Dedifferentiated amniotic fluid mesenchymal stem cell (primary cell): ENCODE data around the gene OXA1L.
"Not testable (repeated sequence)": the region's sequence is repeated elsewhere in the genome, so short reads cannot be mapped to it uniquely, and the experiment has no call there.

Experiments used
- DNase-seq: peaks from one replicate; pipeline ENCODE4 v3.0.0-alpha.2; 2016; ENCODE audit errors: extremely low spot score

OXA1L gene

DNA sequence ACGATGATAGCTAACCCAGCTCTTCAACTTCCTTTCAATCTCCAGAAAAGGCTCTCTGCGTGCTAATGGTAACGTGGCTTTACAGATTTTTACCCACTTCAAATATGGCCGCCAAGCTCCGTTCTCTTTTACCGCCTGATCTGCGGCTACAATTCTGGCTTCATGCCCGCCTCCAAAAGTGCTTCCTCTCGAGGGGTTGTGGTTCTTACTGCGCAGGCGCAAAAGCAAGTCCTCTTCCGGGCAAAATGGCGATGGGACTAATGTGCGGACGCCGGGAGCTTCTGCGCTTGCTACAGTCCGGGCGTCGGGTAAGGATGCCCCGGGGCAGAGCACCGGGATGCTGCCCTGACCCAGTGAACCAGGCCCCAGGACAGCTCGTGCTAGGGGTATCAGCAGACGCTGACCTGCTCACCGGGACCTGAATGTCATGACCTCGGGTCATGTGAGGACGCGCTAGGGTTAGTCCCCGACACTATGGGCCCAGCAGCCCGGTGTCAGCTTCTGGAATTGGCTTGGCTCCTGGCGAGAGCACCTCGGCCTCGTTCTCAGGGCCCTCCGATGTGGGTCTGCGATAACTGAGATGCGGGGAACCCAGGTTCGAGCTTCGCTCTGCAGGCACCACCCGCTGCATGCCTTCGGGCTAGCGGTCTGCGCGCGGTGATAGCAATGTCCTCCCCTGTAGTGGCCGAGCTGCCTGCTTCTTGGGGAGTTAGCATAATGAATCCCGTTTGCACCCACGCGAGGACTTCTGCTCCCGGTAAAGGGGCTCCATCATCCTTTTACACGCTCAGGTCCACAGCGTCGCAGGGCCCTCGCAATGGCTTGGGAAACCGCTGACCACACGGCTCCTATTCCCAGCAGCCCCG, at the start of gene OXA1L:
TSS of gene OXA1L (plus strand) at position 232 of the 866 bp plus-strand sequence. CDS start at position 246, 14 bp downstream.
- DNase-seq = peak; percentile 99

- DNase-seq = no peak
Observed at GRCh38 chr14:22718091-22718490, 48.4 kb upstream of the OXA1L start.

GRCh38 chr14:22721213-22721612, 45.3 kb upstream of the OXA1L start:
- DNase-seq = no peak

DNA sequence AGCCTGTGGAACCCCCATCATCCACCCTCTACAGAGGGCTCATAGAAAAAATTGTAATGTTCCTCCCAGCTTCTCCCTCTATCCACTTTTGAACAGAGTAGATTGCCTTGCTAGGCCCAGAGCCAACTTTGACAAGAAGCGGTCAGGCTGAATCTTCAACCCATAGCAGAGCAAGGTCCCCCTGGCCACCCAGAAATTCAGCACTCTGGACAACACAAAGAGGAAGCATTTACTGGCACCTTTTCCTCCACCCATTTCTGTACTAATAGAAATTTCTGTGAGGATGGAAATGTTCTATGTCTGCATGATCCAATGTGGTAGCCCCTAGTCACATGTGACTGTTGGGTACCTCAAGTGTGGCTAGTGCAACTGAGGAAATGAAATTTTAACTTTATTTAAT, 42.7 kb upstream of the OXA1L start:
- no peak for DNase-seq

GRCh38 chr14:22724847-22725246, 41.6 kb upstream of the OXA1L start:
- not testable (repeated sequence) for DNase-seq

DNA sequence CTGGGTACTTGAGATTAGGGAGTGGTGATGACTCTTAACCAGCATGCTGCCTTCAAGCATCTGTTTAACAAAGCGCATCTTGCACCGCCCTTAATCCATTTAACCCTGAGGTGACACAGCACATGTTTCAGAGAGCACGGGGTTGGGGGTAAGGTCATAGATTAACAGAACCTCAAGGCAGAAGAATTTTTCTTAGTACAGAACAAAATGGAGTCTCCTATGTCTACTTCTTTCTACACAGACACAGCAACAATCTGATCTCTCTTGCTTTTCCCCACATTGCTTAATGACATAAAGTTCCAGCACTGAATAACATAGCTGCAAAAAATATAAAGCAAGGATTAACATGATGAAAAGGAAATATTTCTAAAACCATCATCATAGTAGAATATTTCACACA, 41.1 kb upstream of the OXA1L start:
- not testable (repeated sequence) for DNase-seq

- no peak for DNase-seq
Observed at GRCh38 chr14:22726012-22726411, 40.5 kb upstream of the OXA1L start.

DNA sequence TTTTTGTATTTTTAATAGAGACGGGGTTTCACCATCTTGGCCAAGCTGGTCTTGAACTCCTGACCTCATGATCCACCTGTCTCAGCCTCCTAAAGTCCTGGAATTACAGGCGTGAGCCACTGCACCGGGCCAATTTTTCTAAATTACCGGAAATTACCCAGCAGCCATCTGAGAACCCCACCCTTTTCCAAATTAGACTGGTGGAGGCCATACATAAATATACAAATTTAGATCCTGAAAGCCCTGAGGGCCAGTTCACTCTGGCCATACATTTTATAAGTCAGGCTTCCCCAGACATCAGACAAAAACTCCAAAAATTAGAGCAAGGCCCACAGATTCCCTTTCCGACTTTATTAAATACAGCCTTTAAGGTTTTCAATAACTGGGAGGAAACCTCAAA, 34.4 kb upstream of the OXA1L start:
- DNase-seq = not testable (repeated sequence)

GRCh38 chr14:22733829-22734228, 32.7 kb upstream of the OXA1L start:
- no peak for DNase-seq

DNA sequence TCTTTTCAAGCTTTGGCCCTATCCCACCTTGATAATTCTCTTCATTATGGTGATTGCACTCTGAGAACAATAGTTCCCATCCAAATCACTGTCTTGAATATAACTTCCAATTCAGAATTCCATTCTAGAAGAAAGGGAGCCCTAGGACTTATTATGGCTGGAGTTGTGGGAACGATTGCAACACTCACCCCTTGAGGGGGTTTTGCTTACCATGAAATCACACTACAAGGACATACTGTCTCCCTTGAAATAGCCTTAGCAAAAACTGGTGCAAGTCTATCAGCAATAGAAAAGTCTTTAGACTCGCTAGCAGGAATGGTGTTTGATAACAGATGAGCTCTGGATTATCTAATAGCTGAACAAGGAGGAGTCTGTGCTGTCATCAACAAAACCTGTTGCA, 31.4 kb upstream of the OXA1L start:
- no peak for DNase-seq

DNA sequence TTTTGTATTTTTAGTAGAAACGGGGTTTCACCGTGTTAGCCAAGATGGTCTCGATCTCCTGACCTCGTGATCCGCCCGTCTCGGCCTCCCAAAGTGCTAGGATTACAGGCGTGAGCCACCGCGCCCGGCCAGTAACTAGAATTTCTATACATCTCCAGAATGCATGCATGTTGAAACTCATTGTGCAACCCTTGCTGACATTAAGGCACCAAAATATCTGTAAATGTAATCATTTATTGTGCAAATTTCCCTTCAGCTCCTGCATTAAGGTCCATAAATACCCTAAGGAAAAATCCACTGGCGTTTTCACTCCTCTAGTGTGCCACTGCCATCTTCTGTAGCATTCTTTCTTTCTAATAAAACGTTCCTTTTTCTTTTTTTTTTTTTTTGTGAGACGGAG, 30.1 kb upstream of the OXA1L start:
- DNase-seq = not testable (repeated sequence)

DNA sequence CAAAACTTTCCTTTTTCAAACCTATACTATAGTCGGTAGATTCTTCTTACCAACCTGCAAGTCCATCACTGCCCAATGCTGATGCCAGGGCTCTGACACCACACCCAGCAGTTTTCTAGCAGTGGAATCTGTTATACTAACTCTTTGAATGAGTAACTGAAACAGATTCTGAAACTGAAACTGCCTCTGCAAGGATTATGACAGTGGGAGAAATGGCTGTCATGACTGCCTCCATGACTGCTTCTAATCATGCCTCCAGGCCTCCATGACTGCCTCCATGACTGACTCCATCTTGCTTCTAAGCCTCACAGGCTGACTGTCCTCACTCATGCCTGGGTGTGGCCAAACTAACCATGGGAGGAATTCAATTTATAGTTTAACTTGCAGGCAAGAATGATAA, 29.4 kb upstream of the OXA1L start:
- DNase-seq = no peak

GRCh38 chr14:22739423-22739822, 27.1 kb upstream of the OXA1L start:
- no peak for DNase-seq

DNA sequence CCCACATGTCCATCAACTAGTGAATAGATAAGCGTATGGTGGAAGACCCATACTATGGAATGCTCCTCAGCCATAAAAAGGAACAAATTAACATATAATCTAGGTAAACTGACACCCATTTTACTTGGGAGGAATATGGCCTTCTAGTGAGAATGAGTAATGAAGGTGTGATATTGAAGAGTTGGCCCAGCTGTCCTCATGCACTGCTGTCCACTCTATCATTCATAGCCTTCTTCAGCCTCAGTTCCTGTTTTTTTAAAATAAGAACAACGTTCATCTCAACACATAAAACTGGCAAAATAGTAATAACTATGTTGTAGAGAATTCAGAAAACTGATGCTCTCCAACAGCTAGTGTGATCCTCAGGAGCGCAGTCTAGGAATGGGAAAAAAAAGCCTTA, 26.5 kb upstream of the OXA1L start:
- DNase-seq = no peak

DNA sequence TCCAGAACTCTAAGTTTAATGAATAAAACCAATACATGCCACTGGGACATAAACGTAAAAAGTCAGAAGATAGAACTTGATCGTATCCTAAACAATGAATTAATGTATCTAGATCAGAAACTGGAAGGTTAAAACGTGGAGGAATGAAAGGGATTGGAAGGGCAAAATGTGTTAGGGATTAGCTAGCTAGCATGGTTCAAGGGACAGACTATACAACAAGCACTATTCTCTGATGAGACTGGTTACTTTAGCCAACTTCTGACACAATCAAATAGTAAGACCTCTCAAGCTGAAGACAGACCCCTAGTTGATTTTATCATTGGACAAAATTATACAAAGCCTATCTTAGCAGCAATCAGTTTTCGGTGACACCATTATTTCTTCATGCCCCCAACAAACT, 18.7 kb upstream of the OXA1L start:
- DNase-seq = no peak

- no peak for DNase-seq
Observed at GRCh38 chr14:22748206-22748605, 18.3 kb upstream of the OXA1L start.

- no peak for DNase-seq
Observed at GRCh38 chr14:22748631-22749068, 17.8 kb upstream of the OXA1L start.

GRCh38 chr14:22752422-22752821, 14.1 kb upstream of the OXA1L start:
- DNase-seq = no peak

DNA sequence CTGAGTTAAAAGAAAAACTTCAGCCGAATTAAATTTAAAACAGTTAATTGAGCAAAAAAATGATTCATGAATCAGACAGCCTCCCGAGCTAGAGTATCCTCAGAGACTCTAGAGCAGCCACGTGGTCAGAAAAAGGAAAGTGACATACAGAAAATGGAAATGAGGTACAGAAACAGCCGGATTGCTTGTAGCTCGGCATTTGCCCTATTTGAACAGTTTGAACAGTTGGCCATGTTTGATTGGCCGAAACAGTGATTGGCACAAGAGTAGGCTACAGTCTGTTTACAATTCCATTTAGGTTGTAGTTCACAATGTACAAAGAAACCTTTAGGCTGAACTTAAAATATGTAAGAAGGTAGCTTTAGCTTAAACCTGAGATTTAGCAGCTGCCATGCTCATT, 12.9 kb upstream of the OXA1L start:
- DNase-seq = no peak

- DNase-seq = not testable (repeated sequence)
Observed at GRCh38 chr14:22757972-22758650, 8.4 kb upstream of the OXA1L start.

DNA sequence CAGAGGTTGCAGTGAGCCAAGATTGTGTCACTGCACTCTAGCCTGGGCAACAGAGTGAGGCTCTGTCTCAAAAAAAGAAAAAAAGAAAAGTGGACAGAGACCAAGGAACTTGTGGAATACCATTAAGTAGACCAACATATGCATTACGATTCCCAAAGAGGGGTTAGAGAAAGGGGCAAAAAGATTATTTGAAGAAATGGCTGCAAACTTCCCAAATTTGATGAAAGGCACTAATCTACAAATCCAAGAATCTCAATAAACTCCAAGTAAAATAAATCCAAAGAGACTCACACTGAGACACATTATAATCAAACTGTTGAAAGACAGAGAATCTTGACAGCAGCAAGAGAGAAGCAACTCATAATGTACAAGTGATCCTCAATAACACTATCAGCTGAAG, 4.8 kb upstream of the OXA1L start:
- DNase-seq = no peak

GRCh38 chr14:22764382-22764781, 2.1 kb upstream of the OXA1L start:
- no peak for DNase-seq

GRCh38 chr14:22767323-22767589, 768 bp downstream of the OXA1L start:
- no peak for DNase-seq
